Immature natural killer cell (primary cell): ENCODE results near the gene FBXW8. TPM values are rescaled to one million over a fixed set of nuclear protein-coding genes. Genes with fewer than 3 reads are reported as not detected.

Source experiments
- DNase-seq, 3 donors: peaks; one replicate each; pipeline ENCODE4 v3.0.0; 2022; ENCODE audit warnings: mixed read lengths in 1 of 3
- H3K27ac Mint-ChIP-seq, 6 donors: one replicate each; pipeline ENCODE4 v1.8.0; 2020; ENCODE audit warnings: mixed read lengths in 6 of 6, mild to moderate bottlenecking in 5 of 6, inconsistent platforms in 4 of 6, moderate library complexity in 3 of 6
- H3K27me3 Mint-ChIP-seq, 3 donors: one replicate each; pipeline ENCODE4 v1.8.0; 2020 to 2021; ENCODE audit warnings: low read depth in 3 of 3, mild to moderate bottlenecking in 3 of 3, mixed read lengths in 3 of 3, moderate library complexity in 3 of 3, inconsistent platforms in 1 of 3
- H3K36me3 Mint-ChIP-seq, 3 donors: one replicate each; pipeline ENCODE4 v1.8.0; 2020; ENCODE audit warnings: mixed read lengths in 3 of 3, inconsistent platforms in 2 of 3, mild to moderate bottlenecking in 2 of 3
- H3K4me1 Mint-ChIP-seq, 2 donors: one replicate each; pipeline ENCODE4 v1.8.0; 2020; ENCODE audit warnings: inconsistent platforms in 2 of 2, mild to moderate bottlenecking in 2 of 2, mixed read lengths in 2 of 2, moderate library complexity in 1 of 2
- H3K4me3 Mint-ChIP-seq, 5 donors: one replicate each; pipeline ENCODE4 v1.8.0; 2020; ENCODE audit warnings: mild to moderate bottlenecking in 5 of 5, mixed read lengths in 5 of 5, inconsistent platforms in 3 of 5, moderate library complexity in 3 of 5
- H3K9me3 Mint-ChIP-seq, 6 donors: one replicate each; pipeline ENCODE4 v1.8.0; 2020; ENCODE audit warnings: mild to moderate bottlenecking in 6 of 6, mixed read lengths in 6 of 6, inconsistent platforms in 4 of 6, moderate library complexity in 3 of 6
- polyA plus RNA-seq, 3 donors: library from polyadenylated mRNA; unstranded; fragments of 300-500 nt; fragmentation: Illumina TruSeq; gene quantifications; one replicate each; pipeline ENCODE4 v1.2.3, GENCODE V29; 2021

FBXW8 gene
- polyA plus RNA-seq, 3 donors from 2014 or later = 6.6 to 11.6 (median 10.6) TPM

DNA sequence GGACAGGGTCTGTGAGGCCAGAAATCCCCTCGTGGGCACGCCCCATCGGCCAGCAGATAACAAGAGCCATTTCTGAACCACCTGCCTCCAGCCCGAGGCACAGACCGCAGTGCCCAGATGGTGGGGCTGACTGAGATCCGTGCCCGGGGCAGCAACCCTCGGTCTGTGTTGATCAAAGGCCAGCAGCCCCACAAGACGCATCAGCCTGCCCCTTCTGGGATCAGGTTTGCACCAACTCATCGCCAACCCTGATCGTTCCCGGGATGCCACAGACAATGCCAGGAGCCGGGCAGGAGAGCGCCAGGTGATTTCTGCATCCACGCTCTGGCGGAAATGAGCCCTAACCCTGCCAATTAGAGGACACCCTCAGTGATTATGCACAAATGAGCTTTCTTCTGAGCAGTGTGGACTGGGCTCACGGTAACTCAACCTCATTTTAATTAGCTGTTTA is 124.0 kb downstream of the FBXW8 start:
- no peak for DNase-seq
- Mint-ChIP-seq H3K9me3 (no peaks in the 10 kb centered on the region), H3K36me3 (peaks cover 5 to 28% (median 14%) of the 10 kb centered on the region in 3 donors), H3K4me3 (peak overlapping the region in 1 of 5 donors; percentile 15), H3K27ac (no peak overlapping the region), H3K4me1 (peaks cover 16 to 24% of the 10 kb centered on the region in 2 donors), H3K27me3 (peaks cover 0 to 4% (median 0%) of the 10 kb centered on the region in 3 donors)

DNA sequence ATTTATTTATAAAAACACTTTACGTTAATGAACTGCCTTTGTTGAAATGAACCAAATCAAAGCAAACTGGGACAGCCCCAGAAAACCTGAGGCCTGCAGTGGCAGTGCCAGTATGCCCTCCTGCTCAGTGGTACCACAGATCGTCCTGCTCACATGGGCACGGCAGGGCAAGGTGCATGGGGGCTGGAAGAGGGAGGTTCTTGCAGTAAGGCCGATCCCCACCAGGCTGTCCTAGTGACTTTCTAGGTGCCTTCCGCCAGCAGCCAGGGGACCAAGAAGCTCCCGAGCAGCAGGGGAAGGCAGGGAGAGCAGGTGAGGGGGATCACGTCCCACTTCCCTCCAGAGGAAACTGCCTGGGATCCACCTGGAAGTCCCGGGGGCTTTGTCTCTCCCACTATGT is 124.5 kb downstream of the FBXW8 start:
- Mint-ChIP-seq H3K4me1 (peaks cover 16 to 24% of the 10 kb centered on the region in 2 donors), H3K9me3 (no peaks in the 10 kb centered on the region), H3K27me3 (peaks cover 0 to 4% (median 0%) of the 10 kb centered on the region in 3 donors), H3K27ac (no peak overlapping the region), H3K36me3 (peaks cover 3 to 28% (median 10%) of the 10 kb centered on the region in 3 donors), H3K4me3 (no peak overlapping the region)
- DNase-seq = no peak

DNA sequence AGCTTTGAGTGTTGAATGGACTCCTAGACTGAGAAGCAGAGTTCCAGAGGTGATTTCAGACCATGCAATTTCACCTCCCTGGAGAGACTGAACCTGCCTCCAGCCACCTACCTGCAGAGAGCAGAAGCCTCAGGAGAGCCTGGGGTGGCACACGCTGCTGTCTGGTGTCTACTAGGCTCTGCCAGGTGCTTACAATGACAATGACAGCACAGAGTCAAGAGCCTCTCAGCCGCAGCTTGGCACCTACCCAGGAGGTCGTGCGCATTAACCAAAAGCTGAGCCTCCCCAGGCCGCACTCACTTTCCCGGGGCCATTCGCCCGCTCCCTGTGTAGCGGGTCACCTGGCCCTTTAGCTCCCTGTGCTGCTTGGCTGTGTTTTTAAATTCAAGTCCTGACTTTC is 125.3 kb downstream of the FBXW8 start:
- Mint-ChIP-seq H3K27ac (no peak overlapping the region), H3K4me1 (peaks cover 18 to 24% of the 10 kb centered on the region in 2 donors), H3K36me3 (peaks cover 0 to 24% (median 2%) of the 10 kb centered on the region in 3 donors), H3K4me3 (no peak overlapping the region), H3K27me3 (peaks cover 0 to 4% (median 0%) of the 10 kb centered on the region in 3 donors), H3K9me3 (no peaks in the 10 kb centered on the region)
- DNase-seq = no peak

DNA sequence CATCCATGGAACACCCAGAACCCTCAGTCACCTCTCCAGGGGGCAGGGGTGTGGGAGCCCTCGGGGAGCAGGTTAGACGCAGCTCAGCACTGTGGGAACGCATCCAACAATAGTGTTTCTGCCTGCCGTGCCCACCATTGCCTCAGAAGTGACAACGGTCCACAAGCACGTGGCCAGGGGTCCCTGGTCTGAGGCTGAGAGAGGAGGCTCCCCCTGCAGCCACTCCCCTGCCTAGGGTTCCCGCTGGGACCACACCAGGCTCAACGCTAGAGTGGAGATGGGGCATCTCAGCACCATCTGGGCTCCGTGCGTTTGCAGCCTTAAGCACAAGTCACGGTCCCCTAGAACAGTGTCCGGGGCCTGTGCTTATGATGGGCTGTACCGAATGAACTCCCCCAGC is 125.8 kb downstream of the FBXW8 start:
- no peak for DNase-seq
- Mint-ChIP-seq H3K36me3 (peaks cover 0 to 22% (median 0%) of the 10 kb centered on the region in 3 donors), H3K9me3 (no peaks in the 10 kb centered on the region), H3K4me3 (no peak overlapping the region), H3K27ac (no peak overlapping the region), H3K4me1 (peaks cover 18 to 24% of the 10 kb centered on the region in 2 donors), H3K27me3 (peaks cover 0 to 4% (median 0%) of the 10 kb centered on the region in 3 donors)

DNA sequence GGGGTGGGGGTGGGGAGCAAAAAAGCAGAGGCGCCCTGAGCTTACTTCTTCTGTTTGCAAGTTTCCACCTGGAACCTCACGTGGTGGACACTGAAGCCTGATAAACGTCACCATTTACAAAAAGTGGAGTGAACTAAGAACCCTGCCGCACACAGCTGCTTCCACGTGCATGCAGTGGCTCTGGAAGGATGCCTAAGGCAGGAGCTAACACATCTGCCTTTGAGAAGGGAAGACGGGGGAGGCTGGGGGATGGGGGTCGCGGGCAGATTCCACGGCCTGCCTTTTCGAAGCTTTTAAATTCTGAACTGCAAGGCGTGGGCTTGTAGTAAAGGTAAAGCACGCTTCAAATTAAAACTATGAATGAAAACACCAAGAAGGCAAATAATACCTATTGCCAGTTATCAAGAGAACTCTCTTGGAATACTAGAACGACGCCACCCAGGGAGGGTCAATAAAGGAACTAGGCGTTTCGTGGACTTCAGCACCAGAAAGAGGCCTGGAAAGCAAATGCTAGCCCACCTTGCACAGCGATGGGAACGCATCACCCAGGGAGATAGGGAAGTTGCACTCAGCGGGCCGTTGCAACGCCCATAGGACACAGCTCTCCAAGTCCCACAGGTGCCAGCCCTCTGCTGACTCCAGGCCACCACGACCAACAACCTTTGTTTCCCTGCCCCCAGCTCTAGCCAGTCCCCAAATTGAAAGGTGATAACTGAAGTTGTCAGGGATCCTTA is 126.7 kb downstream of the FBXW8 start:
- DNase-seq = no peak
- Mint-ChIP-seq H3K36me3 (peaks cover 0 to 22% (median 0%) of the 10 kb centered on the region in 3 donors), H3K4me3 (no peak overlapping the region), H3K27me3 (peaks cover 0 to 4% (median 0%) of the 10 kb centered on the region in 3 donors), H3K27ac (no peak overlapping the region), H3K9me3 (no peaks in the 10 kb centered on the region), H3K4me1 (peaks cover 13 to 18% of the 10 kb centered on the region in 2 donors)

DNA sequence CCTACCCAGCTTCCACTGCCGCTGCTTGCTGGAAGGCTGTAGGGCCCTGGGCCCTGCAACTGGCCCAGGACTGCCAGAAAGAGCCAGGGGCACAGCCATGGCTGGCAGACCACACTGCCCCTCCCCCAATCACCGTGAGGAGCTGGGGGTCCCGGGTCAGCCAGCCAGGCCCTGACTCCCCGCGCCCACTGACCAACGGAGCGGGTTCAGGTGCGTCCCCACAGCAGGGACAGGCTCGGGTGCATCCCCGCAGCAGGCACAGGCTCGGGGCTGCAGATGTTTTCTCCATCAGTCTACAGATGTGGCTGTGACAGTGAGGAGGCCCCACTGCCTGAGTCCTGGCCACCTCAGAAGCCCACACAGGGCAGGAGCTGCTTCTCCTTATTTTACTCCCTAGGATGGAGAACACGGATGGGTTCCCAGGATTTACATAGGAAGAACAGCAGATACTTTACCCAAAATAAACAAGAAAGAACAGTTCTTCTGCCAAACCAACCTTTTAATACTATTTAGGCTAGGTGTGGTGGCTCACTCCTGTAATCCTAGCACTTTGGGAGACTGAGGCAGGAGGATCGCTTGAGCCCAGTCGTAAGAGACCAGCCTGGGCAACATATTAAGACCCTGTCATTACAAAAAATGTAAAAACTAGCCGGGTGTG is 127.4 kb downstream of the FBXW8 start:
- DNase-seq = no peak
- Mint-ChIP-seq H3K27me3 (peaks cover 0 to 4% (median 0%) of the 10 kb centered on the region in 3 donors), H3K9me3 (no peaks in the 10 kb centered on the region), H3K4me1 (peaks cover 10 to 14% of the 10 kb centered on the region in 2 donors), H3K36me3 (peaks cover 0 to 27% (median 0%) of the 10 kb centered on the region in 3 donors), H3K4me3 (no peak overlapping the region), H3K27ac (no peak overlapping the region)

DNA sequence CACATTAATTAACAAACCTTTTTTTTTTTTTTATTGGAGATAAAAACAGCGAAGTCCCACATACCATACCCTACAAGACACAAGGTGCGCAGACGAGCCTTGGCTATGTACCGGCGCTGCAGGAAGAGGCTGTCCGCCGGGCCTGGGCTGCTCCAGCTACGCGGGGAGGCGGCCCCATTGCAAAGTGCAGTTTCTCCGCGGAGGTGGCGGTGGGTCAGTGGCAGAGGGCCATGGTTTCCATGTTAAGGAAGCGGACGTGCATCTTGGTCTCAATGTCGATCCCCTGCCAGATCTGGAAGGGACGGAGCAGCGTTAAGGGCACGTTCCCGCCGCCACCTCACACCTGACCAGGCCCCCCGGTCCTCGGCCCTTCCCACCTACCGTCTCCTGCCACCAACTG is 128.2 kb downstream of the FBXW8 start:
- Mint-ChIP-seq H3K4me3 (no peak overlapping the region), H3K9me3 (no peaks in the 10 kb centered on the region), H3K27ac (no peak overlapping the region), H3K27me3 (peaks cover 0 to 3% (median 0%) of the 10 kb centered on the region in 3 donors), H3K4me1 (peaks cover 4 to 6% of the 10 kb centered on the region in 2 donors), H3K36me3 (peaks cover 0 to 24% (median 0%) of the 10 kb centered on the region in 3 donors)
- no peak for DNase-seq

DNA sequence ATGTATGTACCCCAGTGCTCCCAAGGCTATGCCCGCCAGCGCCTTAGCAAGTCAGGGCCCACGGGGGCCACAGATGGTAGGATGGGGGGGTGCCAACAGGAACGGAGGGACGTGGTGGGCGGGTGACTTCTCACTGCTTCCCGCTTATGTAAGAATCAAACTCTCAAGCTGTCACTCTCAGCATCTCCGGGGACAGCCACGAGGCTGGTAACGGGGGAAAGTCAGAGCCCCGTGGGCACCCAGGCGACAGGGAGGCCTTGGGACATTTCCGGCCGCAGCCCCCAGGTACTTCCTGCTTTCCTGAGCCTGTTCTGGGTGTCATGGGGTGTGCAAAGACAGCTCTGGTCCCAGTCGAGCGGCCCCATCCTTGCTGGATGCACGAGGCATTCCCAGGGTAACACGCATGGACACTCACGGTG is 129.2 kb downstream of the FBXW8 start:
- Mint-ChIP-seq H3K9me3 (no peaks in the 10 kb centered on the region), H3K27me3 (peaks cover 0 to 2% (median 0%) of the 10 kb centered on the region in 3 donors), H3K4me1 (peaks cover 0 to 2% of the 10 kb centered on the region in 2 donors), H3K27ac (no peak overlapping the region), H3K36me3 (peaks cover 0 to 18% (median 0%) of the 10 kb centered on the region in 3 donors), H3K4me3 (no peak overlapping the region)
- DNase-seq = no peak

DNA sequence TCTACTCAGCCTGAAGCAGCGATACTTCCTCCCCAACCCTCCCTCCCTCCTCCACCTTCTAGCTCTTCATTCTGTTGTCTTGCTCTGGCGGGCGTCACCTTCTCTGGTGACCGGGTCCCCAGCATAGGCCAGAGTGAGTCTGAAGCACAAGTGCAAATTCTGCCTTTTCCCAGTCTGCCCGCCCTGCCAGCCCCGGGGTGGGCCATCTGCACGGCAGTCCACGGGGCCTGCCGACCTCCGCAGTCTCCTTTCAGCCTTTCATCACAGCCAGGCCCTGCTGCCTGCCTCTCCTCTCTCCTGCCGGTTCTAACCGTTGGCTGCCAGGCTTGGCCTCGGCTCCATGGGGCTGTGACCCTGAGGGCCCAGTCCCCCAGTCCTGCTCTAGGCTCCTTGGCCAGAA is 129.7 kb downstream of the FBXW8 start:
- Mint-ChIP-seq H3K36me3 (peaks cover 0 to 18% (median 0%) of the 10 kb centered on the region in 3 donors), H3K4me3 (no peak overlapping the region), H3K4me1 (peaks cover 2 to 4% of the 10 kb centered on the region in 2 donors), H3K27me3 (peaks cover 0 to 2% (median 0%) of the 10 kb centered on the region in 3 donors), H3K27ac (peak overlapping the region in 1 of 6 donors; percentile 40), H3K9me3 (no peaks in the 10 kb centered on the region)
- no peak for DNase-seq

DNA sequence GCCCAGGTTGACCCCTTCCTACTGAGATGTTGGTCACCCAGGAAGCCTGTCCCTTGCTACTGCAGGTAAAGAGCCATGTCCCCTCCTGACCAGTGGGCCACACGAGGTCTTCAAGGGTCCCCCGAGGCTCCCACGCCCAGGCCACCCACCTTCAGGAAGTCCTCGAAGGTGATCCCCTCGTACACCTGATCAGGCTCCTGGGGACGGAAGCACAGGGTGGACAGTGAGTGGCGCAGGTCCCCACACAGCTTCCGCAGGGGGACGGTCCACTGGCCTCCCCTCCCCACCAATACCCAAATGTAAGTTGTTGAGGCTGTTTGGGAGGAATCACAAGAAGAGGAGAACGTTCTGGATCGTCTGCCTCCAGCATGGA is 131.0 kb downstream of the FBXW8 start:
- H3K4me1 Mint-ChIP-seq = peaks cover 4 to 10% of the 10 kb centered on the region in 2 donors
- peaks cover 0 to 18% (median 0%) of the 10 kb centered on the region in 3 donors for H3K36me3 Mint-ChIP-seq

DNA sequence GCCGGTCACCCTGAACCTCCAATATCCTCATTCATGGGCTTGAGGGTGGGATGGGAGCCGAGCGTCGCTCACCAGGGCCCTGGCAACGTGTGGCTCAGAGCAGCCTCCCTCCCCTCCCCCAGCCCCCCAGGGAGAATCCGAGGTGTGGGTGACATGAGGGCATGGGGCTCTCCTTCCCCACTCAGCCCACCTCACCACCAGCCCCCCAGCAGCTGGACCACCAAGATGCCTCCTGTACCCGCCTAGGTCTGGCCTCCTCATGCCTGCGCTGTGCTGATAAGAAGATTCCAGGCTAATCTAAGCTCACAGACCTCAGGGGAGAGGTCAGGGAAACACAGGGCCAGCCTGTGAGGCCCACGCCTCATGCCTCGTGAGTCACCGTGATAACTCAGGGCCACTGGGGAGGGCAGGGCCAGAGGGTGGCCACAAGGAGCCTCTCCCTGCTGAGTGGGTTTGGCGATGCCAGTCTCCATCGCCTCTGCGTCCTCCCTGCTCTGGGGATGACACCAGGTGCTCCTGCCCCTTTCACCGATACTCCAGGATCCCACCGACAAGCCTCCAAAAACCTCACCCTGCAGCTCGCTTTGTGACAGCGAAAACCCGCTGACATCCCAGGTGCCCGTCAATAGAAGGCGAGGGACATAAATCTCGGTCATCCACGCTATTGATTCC is 131.6 kb downstream of the FBXW8 start:
- Mint-ChIP-seq H3K36me3 (peaks cover 0 to 16% (median 0%) of the 10 kb centered on the region in 3 donors), H3K9me3 (no peaks in the 10 kb centered on the region), H3K4me1 (peaks cover 4 to 10% of the 10 kb centered on the region in 2 donors), H3K27me3 (peaks cover 0 to 2% (median 0%) of the 10 kb centered on the region in 3 donors), H3K4me3 (no peak overlapping the region), H3K27ac (no peak overlapping the region)
- no peak for DNase-seq

More for the DNA sequence above, 131.0 kb downstream of the FBXW8 start:
- no peaks in the 10 kb centered on the region for H3K9me3 Mint-ChIP-seq
- H3K27ac Mint-ChIP-seq = no peak overlapping the region
- DNase-seq = no peak
- peaks cover 0 to 2% (median 0%) of the 10 kb centered on the region in 3 donors for H3K27me3 Mint-ChIP-seq
- H3K4me3 Mint-ChIP-seq = no peak overlapping the region

DNA sequence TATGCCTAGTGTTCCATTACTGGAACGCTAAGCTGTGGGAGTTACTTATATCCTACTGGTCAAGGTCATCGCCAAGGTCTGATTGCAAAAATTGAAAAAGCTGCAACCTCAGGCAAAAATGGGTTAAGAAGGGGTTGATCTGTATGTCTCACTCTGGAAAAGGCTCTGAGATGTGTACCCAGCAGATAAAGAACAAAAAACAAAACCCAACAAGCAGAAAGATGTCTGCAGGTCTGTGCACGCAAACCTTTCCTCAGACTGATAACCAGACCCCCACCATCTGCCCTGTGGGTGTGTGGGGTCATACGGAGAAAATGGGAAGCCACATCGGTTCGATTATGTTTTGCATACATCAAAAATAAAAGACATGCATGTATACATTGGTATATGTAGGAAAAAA is 132.1 kb downstream of the FBXW8 start:
- Mint-ChIP-seq H3K4me1 (peaks cover 4 to 10% of the 10 kb centered on the region in 2 donors), H3K9me3 (no peaks in the 10 kb centered on the region), H3K4me3 (no peak overlapping the region), H3K27me3 (no peaks in the 10 kb centered on the region), H3K36me3 (peaks cover 0 to 13% (median 0%) of the 10 kb centered on the region in 3 donors), H3K27ac (no peak overlapping the region)
- no peak for DNase-seq

DNA sequence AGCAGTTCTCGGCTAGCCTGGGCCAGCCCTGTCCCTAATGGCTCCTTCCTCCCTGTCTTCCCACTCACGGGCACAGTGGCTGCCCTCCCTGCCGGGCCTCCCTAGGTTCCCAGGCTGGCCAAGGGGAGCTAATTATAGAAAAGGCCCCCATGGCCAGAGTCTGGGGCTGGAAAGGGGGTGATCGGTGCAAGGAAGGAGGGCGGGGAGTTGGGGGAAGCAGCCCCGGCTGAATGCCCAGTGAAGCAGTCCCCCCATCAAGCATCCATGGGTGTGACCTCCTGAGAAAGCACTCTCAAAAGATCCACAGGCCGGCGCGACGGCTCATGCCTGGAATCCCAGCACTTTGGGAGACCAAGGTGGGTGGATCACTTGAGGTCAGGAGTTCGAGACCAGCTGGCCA is 133.6 kb downstream of the FBXW8 start:
- Mint-ChIP-seq H3K4me3 (no peak overlapping the region), H3K27me3 (no peaks in the 10 kb centered on the region), H3K27ac (no peak overlapping the region), H3K4me1 (peaks cover 5 to 10% of the 10 kb centered on the region in 2 donors), H3K9me3 (no peaks in the 10 kb centered on the region), H3K36me3 (peaks cover 0 to 16% (median 0%) of the 10 kb centered on the region in 3 donors)
- DNase-seq = no peak
